ENCODE data around the gene C11orf68.

- TF ChIP-seq CTCF (IDR thresholded peaks at IDR 0.05), result no peak
- TF ChIP-seq POLR2A (IDR thresholded peaks at IDR 0.05), result no peak
Observed at GRCh38 chr11:65880027-65880426, 38.8 kb downstream of the C11orf68 start.
